NCI-H2029 (cell line): Measurements from ENCODE around the gene TMEM114.

Experiments used
- DNase-seq: peaks from one replicate; lab custom pipeline; 2025; lab: John Stamatoyannopoulos, UW

TMEM114 gene

DNA sequence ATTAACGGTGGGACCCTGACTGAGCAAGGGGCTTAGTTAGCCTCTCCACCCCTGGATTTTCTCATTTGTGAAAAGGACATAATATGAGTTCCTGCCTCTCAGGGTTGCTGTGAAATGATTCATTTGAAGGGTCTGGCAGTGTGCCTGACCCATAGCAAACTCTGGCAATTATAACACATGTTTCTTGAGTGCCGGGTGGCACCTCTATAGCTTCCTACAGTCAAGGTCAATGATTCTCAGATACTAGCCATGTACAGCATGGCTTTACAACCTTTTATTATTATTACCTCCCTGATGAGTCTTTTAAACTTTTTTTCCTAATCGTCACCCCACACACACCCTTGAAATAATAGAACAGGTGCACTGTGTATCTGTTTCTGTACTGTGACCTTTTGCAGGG, 42.1 kb downstream of the TMEM114 start:
- DNase-seq = peak; percentile 44

DNA sequence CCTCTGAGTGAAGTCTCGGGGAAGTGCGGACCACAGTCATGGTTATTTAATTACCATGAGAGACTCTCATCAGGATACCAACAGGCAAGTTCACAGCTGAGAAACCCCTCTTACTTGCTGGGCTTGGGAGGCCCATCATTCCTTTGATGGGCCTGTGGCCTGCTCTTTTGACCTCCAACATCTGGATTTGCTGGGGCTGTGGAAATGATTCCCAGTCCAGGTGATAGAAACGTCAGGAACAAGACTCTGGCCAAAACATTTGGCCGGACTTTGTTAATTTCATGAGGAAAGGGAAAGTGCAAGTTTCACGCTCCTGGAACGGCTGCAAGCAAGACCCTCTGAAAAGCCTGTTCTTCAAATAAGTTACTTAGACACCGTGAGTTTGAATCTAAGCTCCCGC, 42.5 kb downstream of the TMEM114 start:
- no peak for DNase-seq

DNA sequence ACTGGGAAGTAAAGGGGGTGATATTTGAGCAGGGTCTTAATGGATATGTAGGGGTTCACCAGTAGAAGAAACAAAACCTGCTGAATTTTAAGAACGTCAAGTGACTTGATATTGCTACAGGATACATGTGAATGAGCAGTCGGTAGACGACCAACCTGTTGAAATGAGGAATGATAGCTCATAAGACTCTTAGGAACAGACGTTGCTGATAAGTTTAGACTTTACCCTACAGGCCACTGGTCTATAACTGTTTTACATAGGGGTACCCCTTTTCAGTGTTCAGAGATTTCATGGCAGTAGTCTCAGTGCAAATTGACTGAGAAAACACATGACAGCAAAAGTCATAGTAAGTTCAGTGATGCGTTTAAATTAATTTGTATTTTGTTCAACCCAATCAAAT, 45.9 kb downstream of the TMEM114 start:
- no peak for DNase-seq

DNA sequence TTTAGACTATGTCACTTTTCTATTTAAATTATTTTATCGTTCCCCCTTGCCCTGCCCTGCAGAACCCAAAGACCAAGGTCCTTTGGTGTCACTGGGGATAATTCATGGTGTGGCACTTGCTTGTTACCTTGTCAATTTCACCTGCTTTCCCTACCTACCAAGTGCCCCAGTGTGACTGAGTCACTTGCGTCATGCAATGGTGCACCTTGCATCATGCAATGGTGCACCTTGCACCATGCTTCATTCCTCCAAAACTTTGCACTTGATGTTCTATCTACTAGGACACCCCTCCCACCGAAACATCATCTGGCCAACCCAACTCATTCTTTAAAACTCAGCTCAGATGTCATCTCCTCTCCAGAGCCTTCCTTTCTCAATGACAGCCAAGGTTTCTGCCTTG, 47.1 kb downstream of the TMEM114 start:
- DNase-seq = no peak

DNA sequence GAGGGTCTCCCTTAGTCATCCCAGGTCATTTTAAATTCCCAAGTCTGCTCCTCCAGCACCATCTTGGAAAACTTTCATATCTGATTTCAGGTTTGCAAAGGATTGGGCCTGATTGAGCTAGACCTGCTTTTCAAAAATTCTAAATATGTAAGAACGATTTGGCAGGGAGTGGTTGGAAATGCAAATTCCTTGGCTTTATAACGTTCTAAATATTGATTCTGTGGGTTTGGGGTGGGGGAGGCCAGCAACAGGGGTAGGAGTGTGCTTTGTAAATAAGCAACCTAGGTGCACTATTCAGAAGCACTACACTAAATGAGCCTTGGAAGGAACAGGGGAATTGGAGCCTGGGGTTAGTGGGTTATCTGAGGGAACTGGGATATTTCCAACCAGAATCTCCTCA, 47.9 kb downstream of the TMEM114 start:
- no peak for DNase-seq

DNA sequence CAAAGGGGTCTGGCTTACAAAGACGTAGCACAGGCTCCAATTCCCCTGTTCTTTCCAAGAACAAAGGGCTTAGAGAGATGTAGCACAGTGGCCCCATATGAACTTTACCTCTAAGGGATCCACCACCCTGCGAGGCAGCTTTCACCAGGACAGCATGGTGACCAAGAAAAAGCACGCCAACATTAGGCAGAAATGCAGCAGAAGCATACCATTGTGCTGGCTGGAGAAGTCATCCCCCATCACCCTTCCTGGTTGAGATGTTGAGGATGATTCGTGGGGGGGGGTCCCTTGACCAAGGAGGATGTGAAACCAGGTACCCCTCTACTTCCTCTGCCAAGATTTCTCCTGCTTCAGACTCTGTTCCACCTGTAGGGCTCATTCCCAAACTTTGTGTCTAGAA, 48.4 kb downstream of the TMEM114 start:
- DNase-seq = no peak

DNA sequence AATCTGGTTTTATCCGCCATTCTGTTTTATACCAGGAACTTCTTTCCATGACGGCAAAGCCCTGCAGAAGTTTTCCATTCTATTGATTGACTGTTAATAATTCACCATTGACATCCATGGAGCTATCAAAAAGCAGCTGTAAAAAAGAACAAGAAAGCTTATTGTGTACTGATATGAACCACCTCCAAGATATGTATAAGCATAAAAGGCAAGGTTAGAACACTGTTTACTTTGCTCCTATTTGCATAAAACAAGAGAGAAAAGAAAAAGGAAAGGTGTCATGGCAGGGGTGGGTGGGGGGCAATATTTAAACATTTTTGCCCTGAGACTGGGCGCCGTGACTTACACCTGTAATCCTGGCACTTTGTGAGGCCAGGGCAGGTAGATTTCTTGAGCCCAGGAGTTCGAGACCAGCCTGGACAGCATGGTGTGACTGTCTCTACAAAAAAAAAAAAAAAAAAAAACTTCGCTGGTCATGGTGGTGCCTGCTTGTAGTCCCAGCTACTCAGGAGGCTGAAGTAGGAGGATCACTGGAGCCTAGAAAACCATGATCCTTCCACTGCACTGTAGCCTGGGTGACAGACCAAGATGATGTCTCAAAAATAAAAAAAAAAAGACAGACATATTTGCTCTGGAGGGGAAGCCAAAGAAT, 52.5 kb downstream of the TMEM114 start:
- DNase-seq = no peak

DNA sequence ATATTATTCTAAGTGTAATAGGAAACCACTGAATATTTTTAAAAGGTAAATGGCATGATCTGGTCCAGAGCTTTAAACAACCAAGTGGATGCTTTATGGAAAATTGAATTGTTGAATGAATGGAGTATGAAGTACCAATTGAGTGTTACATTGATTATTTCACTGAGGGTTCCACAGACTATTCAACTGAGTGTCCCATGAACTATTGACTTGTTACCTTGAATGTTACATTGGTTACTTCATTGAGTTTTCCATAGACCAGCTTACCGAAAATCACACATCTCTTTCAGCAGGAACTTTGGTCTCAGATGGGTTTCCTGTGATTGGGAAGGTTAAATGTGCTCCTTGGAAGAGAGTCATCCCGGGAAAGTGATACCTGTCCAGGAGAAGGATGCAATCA, 56.8 kb downstream of the TMEM114 start:
- DNase-seq = no peak

DNA sequence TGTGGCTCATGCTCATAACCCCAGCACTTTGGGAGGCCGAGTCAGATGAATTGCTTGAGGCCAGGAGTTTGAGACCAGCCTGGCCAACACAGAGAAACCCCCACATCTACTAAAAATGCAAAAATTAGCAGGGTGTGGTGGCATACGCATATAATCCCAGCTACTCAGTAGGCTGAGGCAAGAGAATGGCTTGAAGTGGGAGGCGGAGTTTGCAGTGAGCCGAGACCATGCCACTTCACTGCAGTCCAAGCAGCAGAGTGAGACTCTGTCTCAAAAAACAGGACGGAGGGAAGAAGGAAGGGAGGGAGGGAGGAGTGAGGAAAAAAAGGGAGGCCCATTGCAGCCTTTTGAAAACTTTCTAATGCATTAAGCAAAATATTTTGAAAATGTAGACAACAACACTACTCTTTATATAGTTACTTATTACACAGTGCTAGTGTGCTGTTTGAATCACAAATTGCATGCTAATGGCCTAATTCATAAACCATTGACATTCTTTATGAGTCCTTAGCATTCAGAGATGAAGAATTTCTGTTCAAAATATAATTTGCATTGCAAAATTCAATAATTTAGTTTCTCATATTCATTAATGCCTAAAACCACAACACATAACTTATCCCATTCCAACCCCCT, 59.4 kb downstream of the TMEM114 start:
- no peak for DNase-seq

DNA sequence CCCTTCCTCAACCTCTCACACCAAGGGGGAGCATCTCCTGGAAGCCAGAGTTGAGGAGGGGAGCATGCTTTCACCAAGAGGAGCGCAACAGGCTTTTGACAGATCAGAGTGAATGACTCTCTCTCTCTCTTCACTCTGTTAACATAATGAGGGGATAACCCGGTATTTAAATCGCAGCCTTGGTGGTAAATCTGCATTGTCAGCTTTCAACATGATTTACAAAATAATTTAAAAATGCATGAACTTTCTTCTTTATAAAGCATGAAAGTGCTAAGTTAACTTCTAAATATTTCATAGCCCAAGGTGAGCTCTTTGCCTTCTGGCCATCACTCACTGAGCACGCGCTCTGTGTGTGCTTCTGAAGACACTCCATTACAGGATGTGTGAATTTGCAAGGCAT, 61.8 kb downstream of the TMEM114 start:
- no peak for DNase-seq

DNA sequence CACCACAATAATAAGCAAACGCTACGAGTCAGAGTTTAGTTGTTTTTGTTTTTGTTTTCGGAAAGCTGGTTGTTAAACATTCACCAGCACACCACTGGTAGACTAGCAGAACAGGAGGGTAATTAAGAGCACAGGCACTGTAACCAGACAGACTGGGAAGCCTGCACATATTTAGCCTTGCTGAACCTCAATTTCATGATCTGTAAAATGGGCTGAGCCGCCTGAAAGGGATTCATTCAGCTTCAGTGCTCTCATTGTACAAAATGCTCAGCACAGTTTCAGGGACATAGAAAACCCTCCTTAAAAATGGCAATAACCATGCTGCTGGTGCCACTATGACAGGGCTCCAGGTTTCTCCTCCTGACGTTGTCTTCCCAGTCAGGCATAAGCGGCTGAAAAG, 66.4 kb downstream of the TMEM114 start:
- no peak for DNase-seq

DNA sequence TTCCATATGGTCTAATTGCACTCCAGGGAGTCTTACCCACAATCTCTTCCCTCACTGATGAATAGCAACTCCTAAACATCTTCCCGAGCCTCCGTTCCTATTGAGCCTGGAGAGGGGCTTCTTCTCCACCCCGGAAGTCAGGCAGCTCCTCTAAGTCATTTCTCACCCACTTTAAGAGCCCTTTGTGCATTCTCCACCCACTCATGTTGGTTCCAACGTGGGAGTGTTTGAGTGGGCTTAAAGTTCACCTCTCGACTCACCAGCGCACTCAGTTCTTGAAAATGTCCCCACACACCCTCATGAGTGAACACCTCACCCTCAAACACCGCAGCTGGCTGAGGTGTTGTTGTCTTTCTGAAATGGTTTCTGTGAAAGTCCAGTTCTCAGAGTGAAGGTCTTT, 67.6 kb downstream of the TMEM114 start:
- no peak for DNase-seq

DNA sequence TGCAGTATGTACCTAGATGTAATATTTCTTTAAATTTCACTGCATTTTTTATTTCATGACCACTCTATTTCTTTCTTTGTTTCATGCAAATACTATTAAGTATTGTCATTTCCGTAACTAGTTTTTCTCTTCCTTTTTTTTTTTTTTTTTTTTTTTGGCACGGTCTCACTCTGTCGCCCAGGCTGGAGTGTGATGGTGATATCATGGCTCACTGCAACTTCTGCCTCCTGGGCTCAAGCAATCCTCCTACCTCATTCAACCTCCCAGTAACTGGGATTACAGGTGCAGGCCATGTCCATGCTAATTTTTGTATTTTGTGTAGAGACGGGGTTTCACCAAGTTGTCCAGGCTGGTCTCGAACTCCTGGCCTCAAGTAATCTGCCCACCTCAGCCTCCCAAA, 70.7 kb downstream of the TMEM114 start:
- no peak for DNase-seq
